ENCODE data around the gene TCEANC2.

The TCEANC2 gene

DNA sequence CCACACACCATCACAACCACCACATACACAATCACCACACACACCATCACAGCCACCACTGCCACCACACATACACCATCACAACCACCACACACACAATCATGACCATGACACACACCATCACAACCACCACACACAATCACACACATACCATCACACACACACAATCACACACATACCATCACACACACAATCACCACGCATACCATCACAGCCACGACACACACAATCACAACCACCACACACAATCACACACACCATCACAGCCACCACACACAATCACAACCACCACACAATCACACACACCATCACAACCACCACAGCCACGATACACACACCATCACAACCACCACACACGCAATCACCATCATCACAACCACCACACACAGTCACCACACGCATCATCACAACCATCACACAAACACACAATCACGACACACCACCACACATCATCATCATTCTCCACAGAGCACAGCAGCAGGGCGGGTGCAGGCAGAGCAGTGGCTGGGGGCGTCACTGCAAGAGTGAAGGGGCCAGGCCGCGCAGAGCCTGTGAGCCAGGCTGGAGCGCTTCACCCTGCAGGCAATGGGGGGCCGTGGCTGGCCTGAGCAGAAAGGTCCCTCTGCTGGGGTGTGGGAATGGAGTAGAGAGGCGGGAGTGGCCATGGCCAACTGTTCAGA, 66.8 kb downstream of the TCEANC2 start:
- no peak for ATAC-seq
- TF ChIP-seq ZFP30 (CRISPR knock-in tag; IDR thresholded peaks at IDR 0.05) = no peak
- TF ChIP-seq ISL1 (CRISPR knock-in tag; IDR thresholded peaks at IDR 0.05) = no peak
- TF ChIP-seq, protein P1, sequence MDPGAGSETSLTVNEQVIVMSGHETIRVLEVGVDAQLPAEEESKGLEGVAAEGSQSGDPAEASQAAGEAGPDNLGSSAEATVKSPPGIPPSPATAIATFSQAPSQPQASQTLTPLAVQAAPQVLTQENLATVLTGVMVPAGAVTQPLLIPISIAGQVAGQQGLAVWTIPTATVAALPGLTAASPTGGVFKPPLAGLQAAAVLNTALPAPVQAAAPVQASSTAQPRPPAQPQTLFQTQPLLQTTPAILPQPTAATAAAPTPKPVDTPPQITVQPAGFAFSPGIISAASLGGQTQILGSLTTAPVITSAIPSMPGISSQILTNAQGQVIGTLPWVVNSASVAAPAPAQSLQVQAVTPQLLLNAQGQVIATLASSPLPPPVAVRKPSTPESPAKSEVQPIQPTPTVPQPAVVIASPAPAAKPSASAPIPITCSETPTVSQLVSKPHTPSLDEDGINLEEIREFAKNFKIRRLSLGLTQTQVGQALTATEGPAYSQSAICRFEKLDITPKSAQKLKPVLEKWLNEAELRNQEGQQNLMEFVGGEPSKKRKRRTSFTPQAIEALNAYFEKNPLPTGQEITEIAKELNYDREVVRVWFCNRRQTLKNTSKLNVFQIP (CRISPR knock-in tag; IDR thresholded peaks at IDR 0.05; ENCODE audit: borderline replicate concordance, low read depth) = no peak
- no peak for TF ChIP-seq PPARA (CRISPR knock-in tag; IDR thresholded peaks at IDR 0.05; ENCODE audit: borderline replicate concordance)
- no peak for TF ChIP-seq ARNTL (CRISPR knock-in tag; IDR thresholded peaks at IDR 0.05; ENCODE audit: borderline replicate concordance, low read depth)
- no peak for TF ChIP-seq ESRRG (CRISPR knock-in tag; IDR thresholded peaks at IDR 0.05)
- TF ChIP-seq ZC3H10 (CRISPR knock-in tag; IDR thresholded peaks at IDR 0.05) = no peak
- TF ChIP-seq, protein P2, sequence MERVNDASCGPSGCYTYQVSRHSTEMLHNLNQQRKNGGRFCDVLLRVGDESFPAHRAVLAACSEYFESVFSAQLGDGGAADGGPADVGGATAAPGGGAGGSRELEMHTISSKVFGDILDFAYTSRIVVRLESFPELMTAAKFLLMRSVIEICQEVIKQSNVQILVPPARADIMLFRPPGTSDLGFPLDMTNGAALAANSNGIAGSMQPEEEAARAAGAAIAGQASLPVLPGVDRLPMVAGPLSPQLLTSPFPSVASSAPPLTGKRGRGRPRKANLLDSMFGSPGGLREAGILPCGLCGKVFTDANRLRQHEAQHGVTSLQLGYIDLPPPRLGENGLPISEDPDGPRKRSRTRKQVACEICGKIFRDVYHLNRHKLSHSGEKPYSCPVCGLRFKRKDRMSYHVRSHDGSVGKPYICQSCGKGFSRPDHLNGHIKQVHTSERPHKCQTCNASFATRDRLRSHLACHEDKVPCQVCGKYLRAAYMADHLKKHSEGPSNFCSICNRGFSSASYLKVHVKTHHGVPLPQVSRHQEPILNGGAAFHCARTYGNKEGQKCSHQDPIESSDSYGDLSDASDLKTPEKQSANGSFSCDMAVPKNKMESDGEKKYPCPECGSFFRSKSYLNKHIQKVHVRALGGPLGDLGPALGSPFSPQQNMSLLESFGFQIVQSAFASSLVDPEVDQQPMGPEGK (CRISPR knock-in tag; IDR thresholded peaks at IDR 0.05; ENCODE audit: borderline replicate concordance) = no peak
- TF ChIP-seq, protein P3, sequence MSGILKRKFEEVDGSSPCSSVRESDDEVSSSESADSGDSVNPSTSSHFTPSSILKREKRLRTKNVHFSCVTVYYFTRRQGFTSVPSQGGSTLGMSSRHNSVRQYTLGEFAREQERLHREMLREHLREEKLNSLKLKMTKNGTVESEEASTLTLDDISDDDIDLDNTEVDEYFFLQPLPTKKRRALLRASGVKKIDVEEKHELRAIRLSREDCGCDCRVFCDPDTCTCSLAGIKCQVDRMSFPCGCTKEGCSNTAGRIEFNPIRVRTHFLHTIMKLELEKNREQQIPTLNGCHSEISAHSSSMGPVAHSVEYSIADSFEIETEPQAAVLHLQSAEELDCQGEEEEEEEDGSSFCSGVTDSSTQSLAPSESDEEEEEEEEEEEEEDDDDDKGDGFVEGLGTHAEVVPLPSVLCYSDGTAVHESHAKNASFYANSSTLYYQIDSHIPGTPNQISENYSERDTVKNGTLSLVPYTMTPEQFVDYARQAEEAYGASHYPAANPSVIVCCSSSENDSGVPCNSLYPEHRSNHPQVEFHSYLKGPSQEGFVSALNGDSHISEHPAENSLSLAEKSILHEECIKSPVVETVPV (CRISPR knock-in tag; IDR thresholded peaks at IDR 0.05) = no peak
- TF ChIP-seq ZFP3 (CRISPR knock-in tag; IDR thresholded peaks at IDR 0.05) = no peak
- no peak for TF ChIP-seq ZNF70 (CRISPR knock-in tag; IDR thresholded peaks at IDR 0.05)
- TF ChIP-seq OSR1 (CRISPR knock-in tag; IDR thresholded peaks at IDR 0.05) = no peak
- TF ChIP-seq TCF4 (CRISPR knock-in tag; IDR thresholded peaks at IDR 0.05; ENCODE audit: borderline replicate concordance) = no peak
- TF ChIP-seq, protein P4, sequence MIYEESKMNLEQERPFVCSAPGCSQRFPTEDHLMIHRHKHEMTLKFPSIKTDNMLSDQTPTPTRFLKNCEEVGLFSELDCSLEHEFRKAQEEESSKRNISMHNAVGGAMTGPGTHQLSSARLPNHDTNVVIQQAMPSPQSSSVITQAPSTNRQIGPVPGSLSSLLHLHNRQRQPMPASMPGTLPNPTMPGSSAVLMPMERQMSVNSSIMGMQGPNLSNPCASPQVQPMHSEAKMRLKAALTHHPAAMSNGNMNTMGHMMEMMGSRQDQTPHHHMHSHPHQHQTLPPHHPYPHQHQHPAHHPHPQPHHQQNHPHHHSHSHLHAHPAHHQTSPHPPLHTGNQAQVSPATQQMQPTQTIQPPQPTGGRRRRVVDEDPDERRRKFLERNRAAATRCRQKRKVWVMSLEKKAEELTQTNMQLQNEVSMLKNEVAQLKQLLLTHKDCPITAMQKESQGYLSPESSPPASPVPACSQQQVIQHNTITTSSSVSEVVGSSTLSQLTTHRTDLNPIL (CRISPR knock-in tag; IDR thresholded peaks at IDR 0.05; ENCODE audit: low read depth) = no peak

DNA sequence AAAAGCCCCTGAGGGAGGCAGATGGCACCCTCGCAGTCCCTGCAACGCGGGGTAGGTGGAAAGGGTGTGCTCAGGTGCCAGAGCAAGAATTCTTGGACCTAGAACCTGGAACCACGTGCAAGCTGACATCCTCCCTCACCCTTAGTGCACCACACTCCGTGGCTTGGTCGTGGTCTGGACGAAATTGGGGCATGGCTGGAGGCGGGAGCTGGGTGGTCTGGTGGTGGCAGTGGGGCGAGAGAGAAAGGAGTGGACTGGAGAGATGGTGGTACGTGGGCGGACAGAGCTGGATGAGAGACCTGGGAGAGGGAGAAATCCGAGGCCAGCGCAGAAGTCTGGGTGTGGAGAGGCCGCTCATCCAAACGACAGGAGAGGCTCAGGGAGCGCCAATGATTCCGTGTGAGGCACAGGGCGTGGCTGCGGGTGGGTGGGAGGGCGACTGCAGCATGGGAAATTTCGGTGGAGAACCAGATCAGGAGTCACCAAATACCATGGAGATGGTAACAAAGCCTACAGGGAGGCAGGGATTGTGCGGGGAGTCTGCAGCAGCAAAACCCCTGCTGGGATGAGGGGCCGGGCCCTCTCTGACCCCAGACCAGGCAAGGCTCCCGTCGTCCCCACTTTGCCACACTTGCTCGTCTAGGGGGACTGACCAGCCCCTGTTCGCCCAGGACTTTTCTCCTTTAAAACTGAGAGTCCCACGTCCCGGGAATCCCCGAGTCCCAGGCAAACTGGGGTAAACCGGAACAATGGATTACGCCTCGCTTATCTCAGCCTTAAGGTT, 67.5 kb downstream of the TCEANC2 start:
- TF ChIP-seq ISL1 (CRISPR knock-in tag; IDR thresholded peaks at IDR 0.05) = no peak
- TF ChIP-seq, protein P1 (CRISPR knock-in tag; IDR thresholded peaks at IDR 0.05; ENCODE audit: borderline replicate concordance, low read depth) = no peak
- TF ChIP-seq ARNTL (CRISPR knock-in tag; IDR thresholded peaks at IDR 0.05; ENCODE audit: borderline replicate concordance, low read depth) = no peak
- TF ChIP-seq ZNF70 (CRISPR knock-in tag; IDR thresholded peaks at IDR 0.05) = no peak
- no peak for TF ChIP-seq BACH2 (CRISPR knock-in tag; IDR thresholded peaks at IDR 0.05; ENCODE audit: borderline replicate concordance)
- TF ChIP-seq, protein P3 (CRISPR knock-in tag; IDR thresholded peaks at IDR 0.05) = no peak
- ATAC-seq = no peak

DNA sequence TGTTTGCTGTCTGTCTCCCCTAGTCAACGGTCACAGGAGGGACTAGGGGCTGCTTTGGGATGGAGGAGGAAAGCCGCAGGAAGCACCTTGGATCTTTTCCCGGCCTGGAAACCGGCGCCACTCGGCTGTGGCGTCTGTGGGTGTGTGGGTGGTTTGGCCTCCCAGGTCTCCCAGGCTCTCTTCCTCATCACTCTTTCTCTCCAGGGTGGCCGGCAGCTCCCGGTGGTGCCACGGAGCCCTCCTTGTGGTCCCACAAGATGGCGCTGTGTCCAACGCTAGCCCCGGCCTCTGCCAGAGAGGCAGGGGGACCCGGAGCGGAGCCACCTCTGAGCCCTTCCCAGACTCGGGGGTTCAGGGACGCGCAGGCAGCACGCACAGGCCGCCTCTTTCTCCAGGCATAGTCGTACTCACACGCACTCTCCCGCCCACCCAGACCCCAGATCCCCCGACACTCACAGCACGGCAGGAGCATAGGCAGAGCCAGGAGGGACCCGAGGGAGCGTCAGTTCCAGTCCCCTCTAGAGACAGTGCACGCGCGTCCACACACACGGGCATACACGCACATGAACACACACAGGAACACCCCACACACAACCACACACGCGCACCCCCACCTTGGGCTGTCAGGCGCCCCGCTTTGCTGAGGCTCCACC, 68.2 kb downstream of the TCEANC2 start:
- TF ChIP-seq TOX (CRISPR knock-in tag; IDR thresholded peaks at IDR 0.05; ENCODE audit: borderline replicate concordance) (no peak), ZNF565 (CRISPR knock-in tag; conservative IDR thresholded peaks at IDR 0.05; ENCODE audit: low read depth) (no peak), ISL1 (CRISPR knock-in tag; IDR thresholded peaks at IDR 0.05) (no peak), CSDC2 (CRISPR knock-in tag; IDR thresholded peaks at IDR 0.05) (no peak), ESRRG (CRISPR knock-in tag; IDR thresholded peaks at IDR 0.05) (no peak), ZFP3 (CRISPR knock-in tag; IDR thresholded peaks at IDR 0.05) (no peak)

More for the DNA sequence above, 68.2 kb downstream of the TCEANC2 start:
- peak; percentile 93 for ATAC-seq

Data from SK-N-SH treated with all-trans-retinoic acid at 6 μM for 48 hours (cell line).